Sigmoid colon (tissue), 4 donors: ENCODE data around the gene ARHGEF7.

Experiments
- CTCF ChIP-seq, 4 experiments: fragments of 450-650 bp in 3 of 4; fragments of 200-600 bp in 1 of 4; IDR thresholded peaks; one replicate each; pipeline ENCODE4 v1.5.1; 2016 to 2019; ENCODE audit warnings: antibody characterized with exemption in 4 of 4, mild to moderate bottlenecking in 3 of 4, moderate library complexity in 2 of 4
- EP300 ChIP-seq, 4 donors: sonication (generic); formaldehyde crosslinking; IDR thresholded peaks; one replicate each; pipeline ENCODE4 v1.6.1; 2017; ENCODE audit warnings: antibody characterized with exemption in 4 of 4
- POLR2A ChIP-seq, 2 donors: fragments of 450-650 bp; IDR thresholded peaks; one replicate each; pipeline ENCODE4 v1.6.1; 2016; ENCODE audit warnings: antibody characterized with exemption in 2 of 2, mild to moderate bottlenecking in 2 of 2, moderate library complexity in 2 of 2
- POLR2AphosphoS5 ChIP-seq, 4 donors: sonication (generic); formaldehyde crosslinking; IDR thresholded peaks; one replicate each; pipeline ENCODE4 v1.6.1; 2017; ENCODE audit warnings: antibody characterized with exemption in 4 of 4

- TF ChIP-seq CTCF (IDR thresholded peaks at IDR 0.05) (no peak), POLR2A (IDR thresholded peaks at IDR 0.05) (no peak), POLR2AphosphoS5 (IDR thresholded peaks at IDR 0.05) (no peak), EP300 (IDR thresholded peaks at IDR 0.05) (no peak)
These were observed 49.4 kb upstream of the ARHGEF7 start for GRCh38 chr13:111065698-111066097.
